Measurements from ENCODE around the gene ZFHX3. TPM values are rescaled to one million over a fixed set of nuclear protein-coding genes. Genes with fewer than 3 reads are reported as not detected.

The ZFHX3 gene
- total and polyA plus RNA-seq, 2 of the 8 experiments (the other 6 are each of a cell fraction or from before 2014, with no cell fraction given), result 0.08 to 0.99 TPM

GRCh38 chr16:72878301-72879269 lies 169.3 kb downstream of the ZFHX3 start (continued):
- TF ChIP-seq ATF3 (IDR thresholded peaks at IDR 0.05; ENCODE audit: insufficient read depth, low read depth, low read length) (no peak), GTF2F1 (IDR thresholded peaks at IDR 0.05; ENCODE audit: borderline replicate concordance, low read depth, low read length) (no peak), HDAC2 (IDR thresholded peaks at IDR 0.05; ENCODE audit: borderline replicate concordance in 1 of 2, low read depth in 2 of 2, low read length in 2 of 2) (no peak), CTCF (IDR thresholded peaks at IDR 0.05; ENCODE audit: control extremely low read depth in 1 of 3, insufficient read depth in 1 of 3, low read depth in 1 of 3, low read length in 3 of 3) (no peak), BRCA1 (IDR thresholded peaks at IDR 0.05; ENCODE audit: low read depth, low read length) (no peak)
